HepG2 (cell line): ENCODE results near the gene CDK15.

Source experiments
- CTCF ChIP-seq: sonication (generic); formaldehyde crosslinking; IDR thresholded peaks from 2 replicates; pipeline ENCODE4 v1.5.0; 2020; ENCODE audit warnings: mild to moderate bottlenecking, missing genetic modification reagents, moderate library complexity
- FOXA3 ChIP-seq: IDR thresholded peaks from 2 replicates; pipeline ENCODE4 v1.6.1; 2016; ENCODE audit warnings: missing genetic modification reagents, missing compliant biosample characterization
- JUNB ChIP-seq: sonication (generic); formaldehyde crosslinking; IDR thresholded peaks from 2 replicates; pipeline ENCODE4 v1.8.0; 2022; ENCODE audit warnings: missing genetic modification reagents, mild to moderate bottlenecking, borderline replicate concordance
- MAFK ChIP-seq, 2 experiments: IDR thresholded peaks in 1 of 2; conservative IDR thresholded peaks in 1 of 2; 2 replicates each; pipeline ENCODE4 v1.6.1; 2011; ENCODE audit warnings: improper control_type of control experiment in 2 of 2, low read length in 2 of 2
- MNT ChIP-seq: fragments of 450-650 bp; IDR thresholded peaks from 2 replicates; pipeline ENCODE4 v1.6.1; 2016
- RBM22 ChIP-seq: fragments of 200-400 bp; formaldehyde crosslinking; optimal IDR thresholded peaks from 2 replicates; pipeline ENCODE3; 2017; ENCODE audit warnings: mild to moderate bottlenecking, low read length, moderate library complexity
- SRF ChIP-seq: IDR thresholded peaks from 2 replicates; pipeline ENCODE4 v1.6.1; 2011; ENCODE audit warnings: mild to moderate bottlenecking, low read depth, low read length, moderate library complexity
- THYN1 ChIP-seq: sonication (generic); formaldehyde crosslinking; IDR thresholded peaks from 2 replicates; pipeline ENCODE4 v1.8.1; 2023; ENCODE audit warnings: low read depth, mild to moderate bottlenecking, moderate library complexity, missing genetic modification reagents, borderline replicate concordance
- TP53 ChIP-seq: sonication (generic); formaldehyde crosslinking; conservative IDR thresholded peaks from 2 replicates; pipeline ENCODE4 v1.4.0; 2020; ENCODE audit warnings: missing genetic modification reagents
- ZNF460 ChIP-seq: sonication (generic); formaldehyde crosslinking; IDR thresholded peaks from 2 replicates; pipeline ENCODE4 v1.5.1; 2020; ENCODE audit warnings: missing genetic modification reagents, mild to moderate bottlenecking, borderline replicate concordance
- TF ChIP-seq, protein P1 (sequence below): sonication (generic); formaldehyde crosslinking; IDR thresholded peaks from 2 replicates; pipeline ENCODE4 v1.8.0; 2022; ENCODE audit warnings: missing genetic modification reagents, mild to moderate bottlenecking, borderline replicate concordance
- TF ChIP-seq, protein P2 (sequence below): sonication (generic); formaldehyde crosslinking; IDR thresholded peaks from 2 replicates; pipeline ENCODE4 v1.5.1; 2020; ENCODE audit warnings: mild to moderate bottlenecking, moderate library complexity, missing genetic modification reagents

- TF ChIP-seq SRF = no peak
- no peak for TF ChIP-seq CTCF (CRISPR knock-in tag)
- TF ChIP-seq MNT = no peak
- no peak for TF ChIP-seq RBM22
- TF ChIP-seq, protein P1, sequence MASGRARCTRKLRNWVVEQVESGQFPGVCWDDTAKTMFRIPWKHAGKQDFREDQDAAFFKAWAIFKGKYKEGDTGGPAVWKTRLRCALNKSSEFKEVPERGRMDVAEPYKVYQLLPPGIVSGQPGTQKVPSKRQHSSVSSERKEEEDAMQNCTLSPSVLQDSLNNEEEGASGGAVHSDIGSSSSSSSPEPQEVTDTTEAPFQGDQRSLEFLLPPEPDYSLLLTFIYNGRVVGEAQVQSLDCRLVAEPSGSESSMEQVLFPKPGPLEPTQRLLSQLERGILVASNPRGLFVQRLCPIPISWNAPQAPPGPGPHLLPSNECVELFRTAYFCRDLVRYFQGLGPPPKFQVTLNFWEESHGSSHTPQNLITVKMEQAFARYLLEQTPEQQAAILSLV (CRISPR knock-in tag) = no peak
- no peak for TF ChIP-seq THYN1 (CRISPR knock-in tag)
- TF ChIP-seq, protein P2, sequence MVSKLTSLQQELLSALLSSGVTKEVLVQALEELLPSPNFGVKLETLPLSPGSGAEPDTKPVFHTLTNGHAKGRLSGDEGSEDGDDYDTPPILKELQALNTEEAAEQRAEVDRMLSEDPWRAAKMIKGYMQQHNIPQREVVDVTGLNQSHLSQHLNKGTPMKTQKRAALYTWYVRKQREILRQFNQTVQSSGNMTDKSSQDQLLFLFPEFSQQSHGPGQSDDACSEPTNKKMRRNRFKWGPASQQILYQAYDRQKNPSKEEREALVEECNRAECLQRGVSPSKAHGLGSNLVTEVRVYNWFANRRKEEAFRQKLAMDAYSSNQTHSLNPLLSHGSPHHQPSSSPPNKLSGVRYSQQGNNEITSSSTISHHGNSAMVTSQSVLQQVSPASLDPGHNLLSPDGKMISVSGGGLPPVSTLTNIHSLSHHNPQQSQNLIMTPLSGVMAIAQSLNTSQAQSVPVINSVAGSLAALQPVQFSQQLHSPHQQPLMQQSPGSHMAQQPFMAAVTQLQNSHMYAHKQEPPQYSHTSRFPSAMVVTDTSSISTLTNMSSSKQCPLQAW (CRISPR knock-in tag) = no peak
- no peak for TF ChIP-seq MAFK (conservative IDR thresholded peaks at IDR 0.05 in 1 of 2, IDR thresholded peaks at IDR 0.05 in 1 of 2; ENCODE audit: low read length in 2 of 2)
- TF ChIP-seq ZNF460 (CRISPR knock-in tag) = no peak
- no peak for TF ChIP-seq JUNB (CRISPR knock-in tag)
- TF ChIP-seq TP53 (CRISPR knock-in tag) = no peak
- no peak for TF ChIP-seq FOXA3 (CRISPR knock-in tag)
Observed at GRCh38 chr2:201789395-201789794, 16.9 kb upstream of the CDK15 start.
